Duodenal mucosa (tissue), 2 donors: ENCODE measurements around the gene NTN1.
A peak's percentile ranks its signal among the peaks of the same experiment; 100 is the strongest.
"Not testable (repeated sequence)": the region's sequence is repeated elsewhere in the genome, so short reads cannot be mapped to it uniquely, and the experiment has no call there.

ENCODE experiments used
- H3K27ac ChIP-seq: one replicate; pipeline ENCODE4 v1.7.0; 2013; ENCODE audit warnings: low read depth, low read length
- H3K27me3 ChIP-seq, 2 donors: one replicate each; pipeline ENCODE4 v1.7.0; 2013; ENCODE audit warnings: low read length in 2 of 2, control low read depth in 1 of 2; ENCODE audit not compliant: insufficient read depth in 2 of 2, control insufficient read depth in 1 of 2
- H3K36me3 ChIP-seq, 2 donors: one replicate each; pipeline ENCODE4 v1.7.0; 2013; ENCODE audit warnings: low read length in 2 of 2, control low read depth in 1 of 2; ENCODE audit not compliant: insufficient read depth in 2 of 2, control insufficient read depth in 1 of 2
- H3K4me1 ChIP-seq, 2 donors: one replicate each; pipeline ENCODE4 v1.7.0; 2013; ENCODE audit warnings: low read length in 2 of 2, control low read depth in 1 of 2; ENCODE audit not compliant: insufficient read depth in 2 of 2, control insufficient read depth in 1 of 2
- H3K4me3 ChIP-seq, 2 donors: one replicate each; pipeline ENCODE4 v1.7.0; 2013; ENCODE audit warnings: low read length in 2 of 2, low read depth in 1 of 2
- H3K9ac ChIP-seq, 2 donors: one replicate each; pipeline ENCODE4 v1.7.0; 2013; ENCODE audit warnings: low read length in 2 of 2, low read depth in 1 of 2
- H3K9me3 ChIP-seq, 2 donors: one replicate each; pipeline ENCODE4 v1.7.0; 2013; ENCODE audit warnings: low read length in 2 of 2, control low read depth in 1 of 2; ENCODE audit not compliant: control insufficient read depth in 1 of 2

The NTN1 gene

GRCh38 chr17:9150446-9151090 is 129.3 kb downstream of the NTN1 start:
- Histone ChIP-seq H3K4me1 (peaks cover 14 to 19% of the 10 kb centered on the region in 2 donors), H3K36me3 (no peaks in the 10 kb centered on the region), H3K9ac (no peak overlapping the region), H3K9me3 (no peaks in the 10 kb centered on the region), H3K27ac (no peak overlapping the region), H3K4me3 (no peak overlapping the region), H3K27me3 (no peaks in the 10 kb centered on the region)

- no peak overlapping the region for H3K9ac ChIP-seq
- H3K9me3 ChIP-seq: no peaks in the 10 kb centered on the region
- H3K4me3 ChIP-seq: no peak overlapping the region
- no peak overlapping the region for H3K27ac ChIP-seq
- H3K36me3 ChIP-seq: no peaks in the 10 kb centered on the region
- H3K27me3 ChIP-seq: no peaks in the 10 kb centered on the region
- H3K4me1 ChIP-seq: peaks cover 14 to 19% of the 10 kb centered on the region in 2 donors
These were observed 129.8 kb downstream of the NTN1 start for GRCh38 chr17:9151091-9151490.

- not testable (repeated sequence) for H3K4me3 ChIP-seq, H3K9me3 ChIP-seq, H3K36me3 ChIP-seq, H3K27me3 ChIP-seq, H3K9ac ChIP-seq, H3K27ac ChIP-seq
- peaks cover 14 to 19% of the 10 kb centered on the region in 2 donors for H3K4me1 ChIP-seq
These were observed 130.4 kb downstream of the NTN1 start for GRCh38 chr17:9151740-9152139.

- Histone ChIP-seq H3K9ac (no peak overlapping the region), H3K4me1 (peaks cover 0 to 4% of the 10 kb centered on the region in 2 donors), H3K27me3 (no peaks in the 10 kb centered on the region), H3K27ac (no peak overlapping the region), H3K4me3 (no peak overlapping the region), H3K9me3 (peaks cover 0 to 3% of the 10 kb centered on the region in 2 donors), H3K36me3 (no peaks in the 10 kb centered on the region)
These were observed 137.5 kb downstream of the NTN1 start for GRCh38 chr17:9158544-9159452.

- no peaks in the 10 kb centered on the region for H3K27me3 ChIP-seq
- peaks cover 0 to 4% of the 10 kb centered on the region in 2 donors for H3K4me1 ChIP-seq
- H3K36me3 ChIP-seq: no peaks in the 10 kb centered on the region
- H3K4me3 ChIP-seq: no peak overlapping the region
- peaks cover 0 to 3% of the 10 kb centered on the region in 2 donors for H3K9me3 ChIP-seq
- no peak overlapping the region for H3K9ac ChIP-seq
- no peak overlapping the region for H3K27ac ChIP-seq
These were observed 141.1 kb downstream of the NTN1 start for GRCh38 chr17:9162275-9162985.

- Histone ChIP-seq H3K4me1 (peaks cover 17 to 18% of the 10 kb centered on the region in 2 donors), H3K9ac (no peak overlapping the region), H3K4me3 (no peak overlapping the region), H3K27ac (no peak overlapping the region), H3K36me3 (no peaks in the 10 kb centered on the region), H3K9me3 (no peaks in the 10 kb centered on the region), H3K27me3 (no peaks in the 10 kb centered on the region)
These were observed 145.5 kb downstream of the NTN1 start for GRCh38 chr17:9166788-9167187.

GRCh38 chr17:9167379-9167778 is 146.1 kb downstream of the NTN1 start:
- Histone ChIP-seq H3K4me1 (peaks cover 17 to 18% of the 10 kb centered on the region in 2 donors), H3K36me3 (no peaks in the 10 kb centered on the region)

GRCh38 chr17:9169116-9169515 is 147.8 kb downstream of the NTN1 start:
- Histone ChIP-seq H3K4me1 (peaks cover 14 to 24% of the 10 kb centered on the region in 2 donors), H3K4me3 (no peak overlapping the region), H3K27me3 (no peaks in the 10 kb centered on the region), H3K9ac (no peak overlapping the region), H3K9me3 (no peaks in the 10 kb centered on the region), H3K27ac (no peak overlapping the region), H3K36me3 (no peaks in the 10 kb centered on the region)

More at GRCh38 chr17:9167379-9167778, 146.1 kb downstream of the NTN1 start:
- Histone ChIP-seq H3K9me3 (no peaks in the 10 kb centered on the region), H3K9ac (no peak overlapping the region), H3K4me3 (no peak overlapping the region), H3K27me3 (no peaks in the 10 kb centered on the region), H3K27ac (no peak overlapping the region)

GRCh38 chr17:9170336-9170735 is 149.0 kb downstream of the NTN1 start:
- Histone ChIP-seq H3K36me3 (no peaks in the 10 kb centered on the region), H3K27me3 (no peaks in the 10 kb centered on the region), H3K27ac (no peak overlapping the region), H3K4me1 (peaks cover 14 to 24% of the 10 kb centered on the region in 2 donors), H3K9ac (no peak overlapping the region), H3K9me3 (no peaks in the 10 kb centered on the region), H3K4me3 (no peak overlapping the region)

GRCh38 chr17:9170853-9171252 is 149.5 kb downstream of the NTN1 start:
- peak overlapping the region; percentile 9 to 55 for H3K9ac ChIP-seq
- H3K9me3 ChIP-seq: no peaks in the 10 kb centered on the region
- H3K27me3 ChIP-seq: no peaks in the 10 kb centered on the region
- no peaks in the 10 kb centered on the region for H3K36me3 ChIP-seq
- no peak overlapping the region for H3K4me3 ChIP-seq
- peaks cover 14 to 24% of the 10 kb centered on the region in 2 donors for H3K4me1 ChIP-seq
- H3K27ac ChIP-seq: no peak overlapping the region
